Ectodermal cell (in vitro differentiated cells): ENCODE data around the gene KRTAP5-8.
"Not testable (repeated sequence)": the region's sequence is repeated elsewhere in the genome, so short reads cannot be mapped to it uniquely, and the experiment has no call there.

Experiments used
- H3K27ac ChIP-seq: 2 replicates; pipeline ENCODE4 v1.7.0; 2013; ENCODE audit warnings: mild to moderate bottlenecking, low read depth, low read length; ENCODE audit not compliant: insufficient read depth, poor library complexity, severe bottlenecking
- H3K27me3 ChIP-seq: 2 replicates; pipeline ENCODE4 v1.7.0; 2013; ENCODE audit warnings: mild to moderate bottlenecking, low read length; ENCODE audit not compliant: insufficient read depth, control insufficient read depth, poor library complexity, severe bottlenecking
- H3K36me3 ChIP-seq: one replicate; pipeline ENCODE4 v1.7.0; 2013; ENCODE audit warnings: low read length; ENCODE audit not compliant: control insufficient read depth, insufficient read depth
- H3K4me1 ChIP-seq: one replicate; pipeline ENCODE4 v1.7.0; 2013; ENCODE audit warnings: low read length; ENCODE audit not compliant: control insufficient read depth, insufficient read depth
- H3K4me3 ChIP-seq: 2 replicates; pipeline ENCODE4 v1.7.0; 2013; ENCODE audit warnings: low read depth, low read length, control low read depth; ENCODE audit not compliant: insufficient read depth
- H3K9me3 ChIP-seq: 2 replicates; pipeline ENCODE4 v1.7.0; 2013; ENCODE audit warnings: mild to moderate bottlenecking, low read length, moderate library complexity; ENCODE audit not compliant: control insufficient read depth
- WGBS, 2 experiments: methylation state at CpG; one replicate each; pipeline ENCODE4 v1.1.7; 2013; ENCODE audit warnings: missing lambda C conversion rate in 2 of 2; 5-methylcytosine and 5-hydroxymethylcytosine counted together

Gene KRTAP5-8

GRCh38 chr11:71557257-71557656 is 19.4 kb downstream of the KRTAP5-8 start:
- H3K36me3 ChIP-seq = no peaks in the 10 kb centered on the region
- H3K27me3 ChIP-seq = no peaks in the 10 kb centered on the region
- H3K4me3 ChIP-seq = no peak overlapping the region
- no peak overlapping the region for H3K27ac ChIP-seq
- no peaks in the 10 kb centered on the region for H3K9me3 ChIP-seq
- no peaks in the 10 kb centered on the region for H3K4me1 ChIP-seq

DNA sequence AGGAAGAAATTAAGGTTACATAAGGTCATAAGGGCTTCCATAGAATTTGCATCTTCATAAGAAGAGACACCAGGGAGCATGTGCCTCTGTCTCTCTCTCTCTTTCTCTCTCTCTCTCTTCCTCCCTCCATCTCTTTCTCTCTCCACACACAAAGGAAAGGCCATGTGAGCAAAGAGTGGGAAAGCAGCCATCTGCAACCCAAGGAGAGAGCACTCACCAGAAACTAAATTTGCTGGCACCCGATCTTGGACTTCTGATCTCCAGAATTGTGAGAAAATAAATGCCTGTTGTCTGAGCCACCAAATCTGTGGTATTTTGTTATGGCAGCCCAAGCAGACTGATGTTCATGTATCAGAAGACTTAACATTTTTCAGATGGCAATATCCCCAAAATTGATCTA is 21.2 kb downstream of the KRTAP5-8 start:
- WGBS, 2 experiments = 93 to 100% methylated on average over 1 of the region's 1 CpG
- no peaks in the 10 kb centered on the region for H3K4me1 ChIP-seq
- no peaks in the 10 kb centered on the region for H3K27me3 ChIP-seq

GRCh38 chr11:71562120-71562519 is 24.3 kb downstream of the KRTAP5-8 start:
- Histone ChIP-seq H3K36me3 (no peaks in the 10 kb centered on the region), H3K27ac (no peak overlapping the region), H3K27me3 (no peaks in the 10 kb centered on the region)

More for the DNA sequence above, 21.2 kb downstream of the KRTAP5-8 start:
- no peaks in the 10 kb centered on the region for H3K36me3 ChIP-seq
- no peak overlapping the region for H3K27ac ChIP-seq
- H3K9me3 ChIP-seq = no peaks in the 10 kb centered on the region
- H3K4me3 ChIP-seq = no peak overlapping the region

DNA sequence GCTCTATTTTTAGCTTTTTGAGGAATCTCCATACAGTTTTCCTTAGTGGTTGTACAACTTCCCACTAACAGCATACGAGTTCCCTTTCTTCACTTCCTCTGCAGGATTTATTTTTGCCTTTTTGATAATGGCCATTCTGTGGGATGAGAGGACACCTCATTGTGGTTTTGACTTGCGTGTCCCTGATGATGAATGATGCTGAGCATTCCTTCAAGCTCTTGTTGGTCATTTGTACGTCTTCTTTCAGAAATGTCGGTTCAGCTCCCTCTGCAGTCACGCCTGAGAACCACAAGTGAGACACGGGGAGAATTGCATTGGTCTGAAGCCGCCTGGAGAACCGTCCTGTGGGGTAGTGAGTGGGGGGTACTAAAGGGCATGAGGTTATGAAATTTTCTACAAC is 25.6 kb downstream of the KRTAP5-8 start:
- WGBS, 2 experiments = 35 to 43% methylated on average over 8 of the region's 8 CpGs
- Histone ChIP-seq H3K4me1 (no peaks in the 10 kb centered on the region), H3K9me3 (no peaks in the 10 kb centered on the region), H3K27me3 (no peaks in the 10 kb centered on the region), H3K36me3 (no peaks in the 10 kb centered on the region), H3K27ac (no peak overlapping the region), H3K4me3 (no peak overlapping the region)

More at GRCh38 chr11:71562120-71562519, 24.3 kb downstream of the KRTAP5-8 start:
- H3K4me3 ChIP-seq = no peak overlapping the region
- no peaks in the 10 kb centered on the region for H3K4me1 ChIP-seq
- no peaks in the 10 kb centered on the region for H3K9me3 ChIP-seq

DNA sequence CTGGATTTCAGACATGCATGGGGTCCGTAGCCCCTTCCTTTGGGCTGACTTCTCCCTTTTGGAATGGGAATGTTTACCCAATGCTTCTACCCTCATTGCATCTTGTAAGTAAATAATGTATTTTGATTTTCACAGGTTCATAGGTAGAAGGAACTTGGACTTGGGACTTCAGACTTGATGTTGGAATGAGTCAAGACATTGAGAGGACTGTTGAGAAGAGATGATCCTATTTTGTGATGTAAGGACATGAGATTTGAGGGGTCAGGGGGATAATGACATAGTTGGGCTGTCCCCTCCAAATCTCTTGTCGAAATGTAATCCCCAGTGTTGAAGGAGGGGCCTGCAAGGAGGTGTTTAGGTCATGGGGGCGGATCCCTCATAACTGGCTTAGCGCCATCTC is 26.6 kb downstream of the KRTAP5-8 start:
- WGBS, 2 experiments = 94 to 95% methylated on average over 3 to 4 of the region's 4 CpGs
- H3K9me3 ChIP-seq = no peaks in the 10 kb centered on the region
- no peak overlapping the region for H3K4me3 ChIP-seq
- no peaks in the 10 kb centered on the region for H3K27me3 ChIP-seq
- no peaks in the 10 kb centered on the region for H3K4me1 ChIP-seq
- H3K36me3 ChIP-seq = no peaks in the 10 kb centered on the region
- no peak overlapping the region for H3K27ac ChIP-seq

DNA sequence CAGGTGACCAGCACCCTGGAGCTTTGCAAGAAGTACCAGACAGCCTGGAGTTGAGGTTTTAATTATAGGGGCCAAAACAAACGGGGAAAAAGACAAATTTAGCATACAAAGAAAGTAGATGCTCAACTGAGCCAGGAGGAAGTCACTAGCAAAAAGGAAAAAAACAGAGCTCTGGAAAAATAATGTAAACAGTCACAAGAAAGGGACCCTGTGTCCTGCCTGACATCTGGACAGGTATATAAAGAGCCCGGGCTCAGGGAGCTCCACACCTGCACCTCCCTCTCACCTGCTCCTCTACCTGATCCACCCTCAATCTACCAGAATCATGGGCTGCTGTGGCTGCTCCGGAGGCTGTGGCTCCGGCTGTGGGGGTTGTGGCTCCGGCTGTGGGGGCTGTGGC is 27.4 kb downstream of the KRTAP5-8 start, which contains the start of gene KRTAP5-10:
Gene KRTAP5-10, plus strand, starts transcription at position 301 of the 400 bp plus-strand sequence. Its CDS starts 25 bp downstream, at position 326.
- Histone ChIP-seq H3K27me3 (no peaks in the 10 kb centered on the region), H3K27ac (no peak within 1 kb of the TSS), H3K4me3 (no peak within 1 kb of the TSS), H3K9me3 (no peaks in the 10 kb centered on the region), H3K4me1 (no peaks in the 10 kb centered on the region), H3K36me3 (no peaks in the 10 kb centered on the region)
- WGBS, 2 experiments = 80 to 92% methylated on average over 5 of the region's 5 CpGs

GRCh38 chr11:71566081-71566620 is 28.3 kb downstream of the KRTAP5-8 start:
- Histone ChIP-seq H3K4me3 (no peak overlapping the region), H3K4me1 (no peaks in the 10 kb centered on the region), H3K27me3 (no peaks in the 10 kb centered on the region), H3K27ac (no peak overlapping the region), H3K9me3 (no peaks in the 10 kb centered on the region), H3K36me3 (no peaks in the 10 kb centered on the region)
- 90 to 92% methylated on average over 10 of the region's 10 CpGs for WGBS, 2 experiments

GRCh38 chr11:71566626-71567599 is 29.1 kb downstream of the KRTAP5-8 start:
- not testable (repeated sequence) for H3K27me3 ChIP-seq, H3K4me3 ChIP-seq, H3K27ac ChIP-seq, H3K36me3 ChIP-seq, H3K4me1 ChIP-seq, H3K9me3 ChIP-seq
- 63 to 68% methylated on average over 13 to 17 of the region's 21 CpGs for WGBS, 2 experiments

GRCh38 chr11:71567633-71568032 is 29.8 kb downstream of the KRTAP5-8 start:
- H3K4me1 ChIP-seq, H3K9me3 ChIP-seq, H3K27me3 ChIP-seq, H3K4me3 ChIP-seq, H3K36me3 ChIP-seq, H3K27ac ChIP-seq: not testable (repeated sequence)
- 82 to 89% methylated on average over 8 of the region's 8 CpGs for WGBS, 2 experiments

- Histone ChIP-seq H3K9me3 (no peaks in the 10 kb centered on the region), H3K27ac (no peak overlapping the region), H3K4me1 (no peaks in the 10 kb centered on the region), H3K36me3 (no peaks in the 10 kb centered on the region), H3K4me3 (no peak overlapping the region), H3K27me3 (no peaks in the 10 kb centered on the region)
- whole genome bisulfite sequencing, 2 experiments = 74% methylated on average over 8 of the region's 8 CpGs
Observed at GRCh38 chr11:71568704-71569349, 31.0 kb downstream of the KRTAP5-8 start.
